ENCODE measurements around the gene FAM98C. TPM values are rescaled to one million over a fixed set of nuclear protein-coding genes. Genes with fewer than 3 reads are reported as not detected.

FAM98C gene
- total RNA-seq, 4 donors from 2014 or later, result 2.1 to 21.1 (median 11.7) TPM

- no peak for TF ChIP-seq POLR2A (IDR thresholded peaks at IDR 0.05)
- TF ChIP-seq CTCF (IDR thresholded peaks at IDR 0.05), result no peak
- no peaks in the 10 kb centered on the region for H3K9me3 ChIP-seq
- H3K36me3 ChIP-seq, result no peaks in the 10 kb centered on the region
- no peak overlapping the region for H3K4me3 ChIP-seq
- no peaks in the 10 kb centered on the region for H3K4me1 ChIP-seq
- no peak for DNase-seq
- H3K27me3 ChIP-seq, result no peaks in the 10 kb centered on the region
- H3K27ac ChIP-seq, result no peak overlapping the region
- intact Hi-C loops (cut with DNase I; ENCODE audit: low total_unique reads), result no loop called here
These were observed 54.3 kb downstream of the FAM98C start for GRCh38 chr19:38457202-38457601.

- H3K4me3 ChIP-seq, result no peak overlapping the region
- TF ChIP-seq CTCF (IDR thresholded peaks at IDR 0.05), result no peak
- no peaks in the 10 kb centered on the region for H3K36me3 ChIP-seq
- no peaks in the 10 kb centered on the region for H3K4me1 ChIP-seq
- H3K9me3 ChIP-seq, result no peaks in the 10 kb centered on the region
- H3K27ac ChIP-seq, result no peak overlapping the region
- DNase-seq, result no peak
- H3K27me3 ChIP-seq, result no peaks in the 10 kb centered on the region
- intact Hi-C loops (cut with DNase I; ENCODE audit: low total_unique reads), result no loop called here
These were observed 55.0 kb downstream of the FAM98C start for GRCh38 chr19:38457690-38458405.

Other genes with a start within 250 kb of the FAM98C start
- gene DPF1, start 178.9 kb upstream of the FAM98C start, total RNA-seq, result 1 to 10 TPM in 1 of 4 donors, under 1 TPM in 1, not detected in 2; 0.85 to 4.2 TPM
- 100 to 1,000 TPM in 3 of 4 donors, 1 to 10 TPM in 1; 9.3 to 225 (median 172) TPM for gene PPP1R14A, start 146.7 kb upstream of the FAM98C start, total RNA-seq
- gene SPINT2, start 138.5 kb upstream of the FAM98C start, total RNA-seq, result 10 to 100 TPM; 11.8 to 72.8 (median 29.4) TPM
- 10 to 100 TPM in 1 of 4 donors, 1 to 10 TPM in 2, not detected in 1; 2.9 to 15.3 (median 4.1) TPM for gene C19orf33, start 98.8 kb upstream of the FAM98C start, total RNA-seq
- gene YIF1B, start 87.1 kb upstream of the FAM98C start, total RNA-seq, result 10 to 100 TPM in 3 of 4 donors, 1 to 10 TPM in 1; 6.4 to 31.7 (median 21.5) TPM
- 10 to 100 TPM in 1 of 4 donors, 1 to 10 TPM in 2, under 1 TPM in 1; 0.59 to 60.6 (median 4.3) TPM for gene KCNK6, start 83.2 kb upstream of the FAM98C start, total RNA-seq
- gene CATSPERG, start 67.3 kb upstream of the FAM98C start, total RNA-seq, result 10 to 100 TPM in 3 of 4 donors, not detected in 1; 10.6 to 95.3 (median 19.3) TPM
- 100 to 1,000 TPM in 3 of 4 donors, 10 to 100 TPM in 1; 67.4 to 156 (median 128) TPM for gene PSMD8, start 28.5 kb upstream of the FAM98C start, total RNA-seq
- under 1 TPM in 1 of 4 donors, not detected in 3; 0.82 TPM for gene GGN, start 15.1 kb upstream of the FAM98C start, total RNA-seq
- 1 to 10 TPM in 1 of 4 donors, under 1 TPM in 1, not detected in 2; 0.88 to 5.7 TPM for gene SPRED3, start 14.4 kb upstream of the FAM98C start, total RNA-seq
- 1 to 10 TPM in 2 of 4 donors, under 1 TPM in 1, not detected in 1; under 0.01 to 2.0 (median 1.5) TPM for gene RASGRP4, start 23.1 kb downstream of the FAM98C start, total RNA-seq
- 1 to 10 TPM in 2 of 4 donors, under 1 TPM in 1, not detected in 1; under 0.01 to 6.2 (median 3.5) TPM for gene RYR1, start 30.6 kb downstream of the FAM98C start, total RNA-seq
- gene MAP4K1, start 214.9 kb downstream of the FAM98C start, total RNA-seq, result 1 to 10 TPM in 2 of 4 donors, under 1 TPM in 1, not detected in 1; 0.55 to 4.5 (median 3.6) TPM
- 100 to 1,000 TPM; 211 to 441 (median 246) TPM for gene EIF3K, start 216.1 kb downstream of the FAM98C start, total RNA-seq
- 100 to 1,000 TPM; 259 to 844 (median 429) TPM for gene ACTN4, start 244.6 kb downstream of the FAM98C start, total RNA-seq